Nephron progenitor cell (in vitro differentiated cells): ENCODE measurements around the gene HIF3A.
"Not testable (repeated sequence)": the region's sequence is repeated elsewhere in the genome, so short reads cannot be mapped to it uniquely, and the experiment has no call there.

Experiments used
- DNase-seq: peaks from one replicate; pipeline ENCODE4 v3.0.0; 2021
- H3K27ac Mint-ChIP-seq: 2 replicates; pipeline ENCODE4 v1.8.0; 2021; ENCODE audit warnings: mild to moderate bottlenecking, moderate library complexity, mixed read lengths
- H3K27me3 Mint-ChIP-seq: 2 replicates; pipeline ENCODE4 v1.8.0; 2021; ENCODE audit warnings: mild to moderate bottlenecking, low read depth, mixed read lengths; ENCODE audit not compliant: poor library complexity
- H3K36me3 Mint-ChIP-seq: 2 replicates; pipeline ENCODE4 v1.8.0; 2021; ENCODE audit warnings: low read depth, mixed read lengths
- H3K4me1 Mint-ChIP-seq: 2 replicates; pipeline ENCODE4 v1.8.0; 2021; ENCODE audit warnings: mixed read lengths
- H3K4me3 Mint-ChIP-seq: 2 replicates; pipeline ENCODE4 v1.8.0; 2021; ENCODE audit warnings: mild to moderate bottlenecking, moderate library complexity, mixed read lengths
- H3K9me3 Mint-ChIP-seq: 2 replicates; pipeline ENCODE4 v1.8.0; 2021; ENCODE audit warnings: mild to moderate bottlenecking, moderate library complexity, mixed read lengths
- TF ChIP-seq, protein P1 (sequence below): fragments of 200-600 bp; sonication (generic); IDR thresholded peaks from 2 replicates; pipeline ENCODE4 v1.5.0; 2021; ENCODE audit warnings: antibody characterized with exemption

Gene HIF3A

DNA sequence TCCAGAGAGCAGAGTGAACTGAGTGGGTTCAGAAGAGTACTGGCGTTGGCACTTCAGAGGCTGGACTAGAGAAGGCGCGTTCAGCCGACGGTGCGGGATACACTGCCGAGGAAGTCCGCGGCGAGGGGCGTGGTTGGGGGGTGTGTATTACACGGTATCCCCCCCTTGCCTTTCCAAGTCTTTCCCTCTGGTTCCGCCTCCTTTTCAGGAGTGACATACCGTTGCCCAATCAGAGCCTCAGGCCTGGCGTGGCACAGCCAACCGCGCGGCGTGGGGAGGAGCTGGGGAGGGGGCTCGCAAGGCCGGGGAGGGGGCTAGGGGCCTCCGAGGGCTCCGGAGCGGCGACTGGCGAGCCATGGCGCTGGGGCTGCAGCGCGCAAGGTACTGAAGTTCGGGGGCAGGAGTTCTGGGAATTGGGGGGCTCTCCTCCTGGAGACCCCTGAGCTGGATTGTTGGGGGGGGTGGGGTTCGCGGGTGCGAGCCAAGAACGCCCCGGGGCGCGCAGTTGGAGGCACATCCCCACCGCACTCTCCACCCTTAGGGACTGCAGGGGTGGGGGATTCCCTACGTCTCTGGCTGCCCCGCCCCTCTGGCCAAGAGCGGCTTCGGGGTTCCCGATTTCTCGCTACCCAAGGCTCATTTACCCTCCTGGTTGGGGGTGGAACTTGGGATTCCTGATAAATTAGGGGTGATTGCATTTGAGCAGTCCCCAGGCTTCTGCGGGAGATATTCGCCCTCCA lies at the start of gene HIF3A:
Gene HIF3A, plus strand, starts transcription at position 321 of the 740 bp plus-strand sequence. Its CDS starts 35 bp downstream, at position 356.
- TF ChIP-seq, protein P1, sequence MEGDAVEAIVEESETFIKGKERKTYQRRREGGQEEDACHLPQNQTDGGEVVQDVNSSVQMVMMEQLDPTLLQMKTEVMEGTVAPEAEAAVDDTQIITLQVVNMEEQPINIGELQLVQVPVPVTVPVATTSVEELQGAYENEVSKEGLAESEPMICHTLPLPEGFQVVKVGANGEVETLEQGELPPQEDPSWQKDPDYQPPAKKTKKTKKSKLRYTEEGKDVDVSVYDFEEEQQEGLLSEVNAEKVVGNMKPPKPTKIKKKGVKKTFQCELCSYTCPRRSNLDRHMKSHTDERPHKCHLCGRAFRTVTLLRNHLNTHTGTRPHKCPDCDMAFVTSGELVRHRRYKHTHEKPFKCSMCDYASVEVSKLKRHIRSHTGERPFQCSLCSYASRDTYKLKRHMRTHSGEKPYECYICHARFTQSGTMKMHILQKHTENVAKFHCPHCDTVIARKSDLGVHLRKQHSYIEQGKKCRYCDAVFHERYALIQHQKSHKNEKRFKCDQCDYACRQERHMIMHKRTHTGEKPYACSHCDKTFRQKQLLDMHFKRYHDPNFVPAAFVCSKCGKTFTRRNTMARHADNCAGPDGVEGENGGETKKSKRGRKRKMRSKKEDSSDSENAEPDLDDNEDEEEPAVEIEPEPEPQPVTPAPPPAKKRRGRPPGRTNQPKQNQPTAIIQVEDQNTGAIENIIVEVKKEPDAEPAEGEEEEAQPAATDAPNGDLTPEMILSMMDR: no peak
- Mint-ChIP-seq H3K36me3 (no peaks in the 10 kb centered on the region), H3K27ac (no peak within 1 kb of the TSS), H3K27me3 (peaks cover 13% of the 10 kb centered on the region), H3K9me3 (no peaks in the 10 kb centered on the region), H3K4me3 (peak within 1 kb of the TSS; percentile 86), H3K4me1 (peaks cover 33% of the 10 kb centered on the region)
- DNase-seq: peak; percentile 95

DNA sequence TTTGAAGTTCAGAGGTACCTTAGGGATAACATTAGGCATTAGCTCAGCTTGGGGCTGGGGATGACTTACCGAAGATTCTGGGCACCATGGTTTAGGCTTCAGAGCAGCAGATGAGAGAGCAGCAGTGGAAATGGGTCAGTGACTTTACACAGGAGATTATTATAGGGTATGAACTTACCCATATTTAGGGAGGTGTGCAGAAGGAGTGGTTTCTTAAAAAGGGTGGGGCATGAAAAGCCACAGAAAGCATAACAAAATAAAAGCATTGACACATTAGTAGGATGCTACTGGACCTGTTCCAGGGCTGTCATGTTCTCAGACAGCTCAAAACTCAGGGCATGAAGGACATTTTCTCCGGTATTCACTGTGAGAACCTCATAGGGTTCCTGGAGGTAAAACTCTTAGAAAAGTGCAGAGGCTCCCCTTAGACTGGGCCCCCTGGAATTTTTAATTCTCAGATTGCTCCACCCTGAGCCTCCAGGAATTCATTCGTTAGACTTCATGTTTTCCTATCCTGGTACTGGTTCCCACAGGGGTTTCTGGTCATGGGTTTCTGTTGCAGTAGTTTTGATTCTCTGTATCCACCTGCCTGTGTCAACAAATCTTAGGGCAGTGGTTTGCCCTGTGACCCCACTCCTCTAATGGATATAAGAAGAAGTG lies 46.6 kb upstream of the HIF3A start:
- TF ChIP-seq, protein P1: no peak

DNA sequence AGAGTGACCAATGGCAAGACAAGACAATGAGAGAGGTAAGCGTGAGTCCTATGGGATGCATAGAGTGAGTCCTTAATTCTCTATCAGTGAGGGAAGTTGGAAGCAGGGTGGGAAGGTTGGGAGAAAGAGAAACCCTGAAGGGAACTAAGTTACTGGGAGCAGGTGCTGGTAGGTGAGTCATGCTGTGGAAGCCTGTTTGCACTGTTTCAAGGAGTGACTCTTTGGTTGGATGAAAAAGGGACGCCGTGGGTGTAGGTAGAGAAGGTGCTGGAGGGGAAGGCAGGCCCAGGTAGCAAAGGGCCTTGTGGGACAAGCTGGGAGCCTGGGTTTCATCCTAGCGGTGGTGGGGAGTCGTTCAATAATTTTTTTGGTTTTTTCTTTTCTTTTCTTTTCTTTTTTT lies 45.4 kb upstream of the HIF3A start:
- DNase-seq: no peak
- H3K36me3 Mint-ChIP-seq: no peaks in the 10 kb centered on the region
- no peak overlapping the region for H3K4me3 Mint-ChIP-seq
- no peaks in the 10 kb centered on the region for H3K4me1 Mint-ChIP-seq
- H3K27me3 Mint-ChIP-seq: peaks cover 38% of the 10 kb centered on the region
- TF ChIP-seq, protein P1: no peak
- no peaks in the 10 kb centered on the region for H3K9me3 Mint-ChIP-seq
- H3K27ac Mint-ChIP-seq: no peak overlapping the region

More for the DNA sequence above, 46.6 kb upstream of the HIF3A start:
- Mint-ChIP-seq H3K9me3 (no peaks in the 10 kb centered on the region), H3K27ac (no peak overlapping the region), H3K4me3 (no peak overlapping the region), H3K27me3 (peaks cover 40% of the 10 kb centered on the region), H3K4me1 (no peaks in the 10 kb centered on the region), H3K36me3 (no peaks in the 10 kb centered on the region)
- DNase-seq: no peak

DNA sequence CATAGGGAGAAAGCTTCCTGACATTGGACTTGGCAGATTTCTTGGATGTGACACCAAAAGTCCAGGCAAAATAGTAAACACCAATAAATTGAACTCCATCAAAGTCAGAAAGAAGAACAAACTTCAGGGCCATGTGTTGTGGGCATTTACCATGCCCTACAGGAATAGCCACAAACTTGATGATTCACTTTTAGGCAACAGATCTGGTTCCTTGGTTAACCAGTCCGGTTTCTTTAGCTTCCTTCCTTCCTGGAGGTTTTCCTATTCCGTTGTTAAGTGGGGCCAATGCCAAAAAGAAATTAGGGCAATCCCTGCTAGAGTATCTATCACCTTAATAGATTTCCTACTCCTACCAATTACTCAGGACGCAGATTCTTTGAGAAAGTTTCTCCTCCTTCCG lies 42.1 kb upstream of the HIF3A start:
- TF ChIP-seq, protein P1: no peak
- Mint-ChIP-seq H3K9me3 (no peaks in the 10 kb centered on the region), H3K36me3 (no peaks in the 10 kb centered on the region), H3K4me3 (no peak overlapping the region), H3K27ac (no peak overlapping the region), H3K4me1 (peaks cover 4% of the 10 kb centered on the region), H3K27me3 (peaks cover 28% of the 10 kb centered on the region)
- no peak for DNase-seq

DNA sequence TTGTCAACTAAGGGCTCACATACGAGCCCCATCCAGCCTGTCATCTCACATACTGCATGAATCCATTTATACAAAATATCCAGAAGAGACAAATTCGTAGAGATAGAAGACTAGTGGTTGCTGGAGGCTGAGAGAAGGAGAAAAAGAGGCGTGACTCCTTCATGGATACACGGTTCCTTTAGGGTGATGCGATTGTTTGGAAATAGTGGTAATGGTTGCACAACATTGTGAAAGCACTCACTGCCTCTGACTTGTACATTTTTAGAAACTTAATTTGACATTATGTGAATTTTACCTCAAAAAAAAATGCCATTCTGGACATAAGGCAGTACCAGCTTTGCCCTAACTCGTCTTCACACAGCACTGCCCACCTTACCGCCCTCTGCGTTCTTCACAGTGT lies 40.0 kb upstream of the HIF3A start:
- H3K9me3 Mint-ChIP-seq: no peaks in the 10 kb centered on the region
- no peak overlapping the region for H3K27ac Mint-ChIP-seq
- H3K36me3 Mint-ChIP-seq: no peaks in the 10 kb centered on the region
- DNase-seq: no peak
- H3K27me3 Mint-ChIP-seq: peaks cover 30% of the 10 kb centered on the region
- TF ChIP-seq, protein P1: no peak
- no peak overlapping the region for H3K4me3 Mint-ChIP-seq
- H3K4me1 Mint-ChIP-seq: peaks cover 4% of the 10 kb centered on the region

DNA sequence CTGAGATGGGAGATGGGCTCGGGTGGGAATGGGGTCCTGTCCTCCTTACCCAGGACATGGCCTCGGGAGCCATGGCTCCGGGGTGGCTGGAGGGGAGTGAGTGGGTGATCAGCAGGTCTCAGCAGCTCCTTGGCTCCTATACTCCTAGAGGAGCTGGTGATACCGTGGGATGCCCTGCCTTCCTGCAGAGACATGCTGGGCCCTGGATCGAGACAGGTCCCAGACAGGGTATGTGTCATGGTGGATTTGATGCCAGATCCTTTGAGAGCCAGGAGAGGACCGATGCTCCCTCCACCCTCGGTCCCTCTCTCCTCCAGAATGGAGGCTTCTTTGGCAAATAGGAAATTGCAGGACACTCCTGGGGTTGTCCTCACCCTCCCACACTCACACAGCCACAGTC lies 35.3 kb upstream of the HIF3A start:
- not testable (repeated sequence) for H3K27ac Mint-ChIP-seq, DNase-seq, H3K4me3 Mint-ChIP-seq, H3K36me3 Mint-ChIP-seq, H3K4me1 Mint-ChIP-seq, H3K9me3 Mint-ChIP-seq
- H3K27me3 Mint-ChIP-seq: peaks cover 18% of the 10 kb centered on the region

DNA sequence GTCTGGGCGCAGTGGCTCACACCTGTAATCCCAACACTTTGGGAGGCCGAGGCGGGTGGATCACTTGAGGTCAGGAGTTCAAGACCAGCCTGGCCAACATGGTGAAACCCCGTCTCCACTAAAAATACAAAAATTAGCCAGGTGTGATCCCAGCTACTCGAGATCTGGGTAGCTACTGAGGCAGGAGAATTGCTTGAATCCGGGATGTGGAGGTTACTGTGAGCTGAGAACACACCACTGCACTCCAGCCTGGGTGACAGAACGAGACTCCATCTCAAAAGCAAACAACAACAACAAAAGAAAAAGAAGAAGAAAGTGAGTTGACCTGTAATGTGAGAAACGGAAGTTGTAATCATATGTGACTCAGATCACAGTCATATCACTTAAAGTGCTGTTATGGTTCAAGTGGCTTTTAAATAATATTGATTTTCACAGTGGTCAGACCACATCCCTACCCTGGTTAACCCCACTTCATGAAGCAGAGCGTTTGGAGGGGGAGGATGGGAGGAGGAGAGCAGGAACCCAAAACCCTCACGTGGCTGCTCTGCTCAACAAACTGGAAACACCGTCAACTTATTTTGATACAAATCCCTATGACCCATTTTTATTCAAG lies 34.1 kb upstream of the HIF3A start:
- DNase-seq, H3K4me3 Mint-ChIP-seq, H3K9me3 Mint-ChIP-seq, H3K4me1 Mint-ChIP-seq, H3K27ac Mint-ChIP-seq, H3K36me3 Mint-ChIP-seq: not testable (repeated sequence)
- H3K27me3 Mint-ChIP-seq: peaks cover 12% of the 10 kb centered on the region

DNA sequence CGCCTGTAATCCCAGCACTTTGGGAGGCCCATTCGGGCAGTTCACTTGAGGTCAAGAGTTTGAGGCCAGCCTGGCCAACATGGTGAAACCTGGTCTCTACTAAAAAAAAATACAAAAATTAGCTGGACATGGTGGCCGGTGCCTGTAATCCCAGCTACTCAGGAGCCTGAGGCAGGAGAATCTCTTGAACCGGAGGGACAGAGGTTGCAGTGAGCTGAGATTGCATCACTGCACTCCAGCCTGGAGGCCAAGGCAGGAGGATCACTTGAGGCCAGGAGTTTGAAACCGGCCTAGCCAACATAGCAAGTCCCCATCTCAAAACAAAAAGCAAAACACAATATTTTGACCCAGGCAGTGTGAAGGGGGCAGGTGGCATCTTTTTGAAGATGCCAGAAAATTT lies 32.0 kb upstream of the HIF3A start:
- H3K36me3 Mint-ChIP-seq, H3K4me1 Mint-ChIP-seq, H3K27ac Mint-ChIP-seq, DNase-seq, H3K4me3 Mint-ChIP-seq, H3K9me3 Mint-ChIP-seq, H3K27me3 Mint-ChIP-seq: not testable (repeated sequence)
